ENCODE measurements around the gene SLC26A2.
"Not testable (repeated sequence)": the region's sequence is repeated elsewhere in the genome, so short reads cannot be mapped to it uniquely, and the experiment has no call there.

GRCh38 chr5:149943177-149943949 lies 17.2 kb upstream of the SLC26A2 start:
- TF ChIP-seq CTCF (conservative IDR thresholded peaks at IDR 0.05; ENCODE audit: low read depth, low read length); EZH2phosphoT487 (IDR thresholded peaks at IDR 0.05; ENCODE audit: borderline replicate concordance, low read length): not testable (repeated sequence)

Measured in PC-3 (cell line).